GM19467 (cell line): ENCODE data around the gene RNU1-3.
"Not testable (repeated sequence)": the region's sequence is repeated elsewhere in the genome, so short reads cannot be mapped to it uniquely, and the experiment has no call there.

Experiments
- ATAC-seq: cut with Tn5 transposase; IDR thresholded peaks from one replicate; pipeline ENCODE4 v1.9.1; 2021; ENCODE audit warnings: mild to moderate bottlenecking, moderate library complexity; ENCODE audit not compliant: unreplicated experiment

RNU1-3 gene

GRCh38 chr1:16641159-16641975 is 25.4 kb downstream of the RNU1-3 start:
- not testable (repeated sequence) for ATAC-seq

- not testable (repeated sequence) for ATAC-seq
These were observed 27.4 kb downstream of the RNU1-3 start for GRCh38 chr1:16639091-16640031.

GRCh38 chr1:16637941-16638778 is 28.6 kb downstream of the RNU1-3 start:
- not testable (repeated sequence) for ATAC-seq

DNA sequence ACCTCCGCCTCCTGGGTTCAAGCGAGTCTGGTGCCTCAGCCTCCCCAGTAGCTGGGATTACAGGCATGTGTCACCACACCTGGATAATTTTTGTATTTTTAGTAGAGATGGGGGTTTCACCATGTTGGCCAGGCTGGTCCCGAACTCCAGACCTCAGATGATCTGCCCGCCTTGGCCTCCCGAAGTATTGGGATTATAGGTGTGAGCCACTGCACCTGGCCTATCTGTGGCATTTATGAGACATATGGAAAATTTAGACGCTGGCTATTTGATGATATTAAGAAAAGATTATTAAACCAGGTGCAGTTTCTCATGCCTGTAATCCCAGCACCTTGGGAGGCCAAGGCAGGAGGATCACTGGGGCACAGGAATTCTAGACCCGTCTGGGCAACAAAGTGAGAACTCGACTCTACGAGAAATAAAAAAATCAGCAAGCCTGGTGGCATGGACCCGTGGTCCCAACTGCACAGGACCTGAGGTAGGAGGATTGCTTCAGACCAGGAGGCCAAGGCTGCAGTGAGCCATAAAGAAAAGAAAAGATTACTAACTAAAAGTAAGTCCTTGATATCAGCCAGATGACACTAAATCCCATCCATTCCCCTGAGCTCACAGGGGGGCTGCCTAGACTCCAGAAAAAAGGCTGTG is 30.1 kb downstream of the RNU1-3 start:
- not testable (repeated sequence) for ATAC-seq

DNA sequence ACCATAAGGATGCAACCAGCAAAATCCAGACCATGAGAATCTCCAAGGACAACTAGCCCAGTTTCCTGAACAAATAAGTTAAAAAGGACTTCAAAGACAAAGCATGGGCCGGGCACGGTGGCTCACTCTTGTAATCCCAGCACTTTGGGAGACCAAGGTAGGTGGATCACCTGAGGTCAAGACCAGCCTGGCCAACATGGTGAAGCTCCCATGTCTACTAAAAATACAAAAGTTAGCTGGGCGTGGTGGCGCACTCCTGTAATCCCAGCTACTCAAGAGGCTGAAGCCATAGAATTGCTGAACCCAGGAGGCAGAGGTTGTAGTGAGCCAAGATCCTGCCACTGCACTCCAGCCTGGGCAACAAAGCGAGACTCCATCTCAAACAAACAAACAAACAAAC is 30.8 kb downstream of the RNU1-3 start:
- ATAC-seq = not testable (repeated sequence)

DNA sequence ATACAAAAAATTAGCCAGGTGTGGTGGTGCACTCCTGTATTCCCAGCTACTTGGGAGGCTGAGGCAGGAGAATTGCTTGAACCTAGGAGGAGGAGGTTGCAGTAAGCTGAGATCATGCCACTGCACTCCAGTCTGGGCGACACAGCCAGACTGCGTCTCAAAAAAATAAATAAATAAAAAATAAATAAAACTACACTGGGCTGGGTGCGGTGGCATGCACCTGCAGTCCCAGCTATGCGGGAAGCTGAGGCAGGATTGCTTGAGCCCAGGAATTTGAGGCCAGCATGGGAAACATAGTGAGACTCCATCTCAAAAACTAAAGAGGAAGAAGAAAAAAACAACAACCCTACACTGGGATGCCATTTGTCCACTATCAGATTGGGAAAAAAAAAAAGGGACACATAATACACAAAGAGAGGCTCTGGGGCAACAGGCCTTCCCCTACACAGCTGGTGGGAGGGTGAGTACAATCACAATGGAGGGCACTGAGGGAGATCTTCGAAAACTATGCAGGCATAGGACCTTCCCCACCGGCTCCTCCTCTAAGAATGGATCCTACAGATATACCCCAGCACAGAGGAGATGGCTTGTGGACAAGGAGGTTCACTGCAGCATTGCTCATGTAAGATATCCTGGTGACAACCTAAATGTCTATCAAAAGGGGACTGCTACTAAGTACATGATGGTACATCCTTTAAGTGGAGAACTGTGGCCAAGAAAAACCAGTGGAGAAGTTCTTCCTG is 33.0 kb downstream of the RNU1-3 start:
- not testable (repeated sequence) for ATAC-seq

- not testable (repeated sequence) for ATAC-seq
These were observed 34.5 kb downstream of the RNU1-3 start for GRCh38 chr1:16632044-16632850.

DNA sequence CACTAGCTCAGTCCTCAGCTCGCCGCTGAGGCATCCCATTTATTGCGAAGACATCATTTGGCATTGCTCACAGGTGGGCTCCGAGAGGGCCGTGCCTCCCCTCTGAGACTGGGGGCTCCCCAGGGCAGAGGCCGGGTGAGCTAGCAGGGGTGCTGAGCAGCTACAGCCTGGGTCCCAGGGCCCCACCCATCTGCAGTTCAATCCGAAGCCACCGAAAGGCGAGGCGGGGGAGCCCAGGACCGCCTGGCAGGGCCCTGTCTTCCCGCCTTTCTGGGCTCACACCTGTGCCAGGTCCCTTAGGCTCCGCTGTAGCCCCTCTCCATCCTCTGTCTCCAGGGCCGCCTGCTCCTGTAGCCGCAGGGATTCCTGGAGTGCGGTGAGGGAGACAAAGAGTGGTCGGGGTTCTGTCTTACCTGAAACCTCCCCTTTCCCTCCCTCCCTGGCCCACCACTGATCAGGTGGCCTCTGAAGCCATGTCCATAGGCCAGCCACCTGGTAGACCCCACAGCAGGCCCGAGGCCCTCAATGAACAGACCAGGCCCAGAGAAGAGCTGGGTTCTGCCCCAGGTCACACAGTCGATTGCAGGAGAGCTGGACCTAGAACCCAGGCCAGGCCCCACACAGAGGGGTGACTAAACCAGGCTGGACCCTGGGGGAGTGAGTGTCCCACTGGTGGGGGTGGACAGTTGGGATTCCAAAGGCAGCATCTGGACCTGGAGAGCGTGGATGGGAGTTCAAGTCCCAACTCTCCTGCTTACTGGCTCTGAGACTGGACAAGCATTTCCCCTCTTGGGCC is 35.3 kb downstream of the RNU1-3 start:
- ATAC-seq = no peak

GRCh38 chr1:16630661-16631247 is 36.0 kb downstream of the RNU1-3 start:
- ATAC-seq = no peak

- ATAC-seq = not testable (repeated sequence)
These were observed 36.7 kb downstream of the RNU1-3 start for GRCh38 chr1:16629916-16630530.

- ATAC-seq = no peak
These were observed 38.2 kb downstream of the RNU1-3 start for GRCh38 chr1:16628361-16629111.

- not testable (repeated sequence) for ATAC-seq
These were observed 40.3 kb downstream of the RNU1-3 start for GRCh38 chr1:16626409-16626983.

- ATAC-seq = no peak
These were observed 41.0 kb downstream of the RNU1-3 start for GRCh38 chr1:16625497-16626408.

DNA sequence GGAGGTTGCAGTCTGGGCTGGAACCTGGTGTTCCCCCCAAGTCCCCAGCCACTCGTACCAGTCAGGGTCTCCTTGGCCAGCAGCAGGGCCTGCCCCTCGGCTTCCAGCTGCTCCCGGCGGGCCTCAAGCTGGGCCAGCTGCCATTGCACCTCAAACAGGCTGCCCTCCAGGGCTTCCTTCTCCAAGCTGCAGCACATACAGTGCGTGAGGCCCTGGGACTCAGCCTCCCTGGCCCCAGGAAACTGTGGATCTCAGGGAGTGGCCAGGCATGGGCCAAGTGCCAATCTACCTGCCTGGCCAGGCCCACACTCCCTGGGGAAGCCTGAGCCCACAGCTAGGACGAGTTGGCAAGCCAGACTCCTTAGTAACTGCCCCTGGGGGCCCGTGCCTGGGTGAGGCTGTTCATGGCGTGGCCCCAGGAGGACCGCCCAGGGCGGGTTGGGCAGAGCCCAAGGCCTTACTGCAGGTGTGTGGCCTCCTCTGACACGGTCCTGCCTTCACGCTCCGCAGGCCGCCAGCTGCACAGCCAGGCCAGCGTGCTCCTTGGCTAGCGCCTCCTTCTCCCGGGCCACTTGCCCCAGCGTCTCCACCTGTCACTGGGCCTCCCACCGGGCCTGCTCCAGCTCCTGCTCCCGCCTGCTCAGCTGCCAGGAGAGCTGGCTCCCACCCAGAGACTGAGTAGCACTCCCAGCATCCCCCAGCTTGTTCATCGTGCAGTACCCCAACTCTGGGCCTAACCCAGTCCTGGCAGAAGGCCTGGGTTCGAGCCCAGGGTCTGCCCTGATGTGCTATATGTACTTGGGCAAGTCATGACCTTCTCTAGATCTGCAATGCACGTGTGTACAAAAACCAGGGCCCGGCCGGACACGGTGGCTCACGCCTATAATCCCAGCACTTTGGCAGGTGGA is 42.7 kb downstream of the RNU1-3 start:
- ATAC-seq = not testable (repeated sequence)
